ENCODE measurements around the gene SPTA1. TPM values are rescaled to one million over a fixed set of nuclear protein-coding genes. Genes with fewer than 3 reads are reported as not detected.

Gene SPTA1
- total RNA-seq, 4 donors from 2014 or later, result 5.9 TPM; not detected in 3

GRCh38 chr1:158649052-158649451 lies 37.5 kb downstream of the SPTA1 start:
- Histone ChIP-seq H3K4me1 (no peaks in the 10 kb centered on the region), H3K9me3 (no peaks in the 10 kb centered on the region), H3K36me3 (no peaks in the 10 kb centered on the region), H3K27me3 (no peaks in the 10 kb centered on the region), H3K4me3 (no peak overlapping the region), H3K27ac (no peak overlapping the region)
- no peak for DNase-seq
- TF ChIP-seq POLR2A (IDR thresholded peaks at IDR 0.05) (no peak), CTCF (IDR thresholded peaks at IDR 0.05) (no peak)
- intact Hi-C loops (cut with DNase I; ENCODE audit: low total_unique reads), result no loop called here

GRCh38 chr1:158646465-158646864 lies 40.0 kb downstream of the SPTA1 start:
- TF ChIP-seq CTCF (IDR thresholded peaks at IDR 0.05) (no peak), POLR2A (IDR thresholded peaks at IDR 0.05) (no peak)
- intact Hi-C loops (cut with DNase I; ENCODE audit: low total_unique reads), result no loop called here
- Histone ChIP-seq H3K4me3 (no peak overlapping the region), H3K27me3 (no peaks in the 10 kb centered on the region), H3K4me1 (no peaks in the 10 kb centered on the region), H3K27ac (no peak overlapping the region), H3K36me3 (no peaks in the 10 kb centered on the region), H3K9me3 (no peaks in the 10 kb centered on the region)
- no peak for DNase-seq

GRCh38 chr1:158644449-158644848 lies 42.1 kb downstream of the SPTA1 start:
- H3K27ac ChIP-seq, result no peak overlapping the region
- no peaks in the 10 kb centered on the region for H3K4me1 ChIP-seq
- DNase-seq, result no peak
- no peaks in the 10 kb centered on the region for H3K9me3 ChIP-seq
- no peaks in the 10 kb centered on the region for H3K36me3 ChIP-seq
- no peaks in the 10 kb centered on the region for H3K27me3 ChIP-seq
- intact Hi-C loops (cut with DNase I; ENCODE audit: low total_unique reads), result no loop called here
- TF ChIP-seq POLR2A (IDR thresholded peaks at IDR 0.05) (no peak), CTCF (IDR thresholded peaks at IDR 0.05) (no peak)
- no peak overlapping the region for H3K4me3 ChIP-seq

- H3K9me3 ChIP-seq, result no peaks in the 10 kb centered on the region
- no peak overlapping the region for H3K27ac ChIP-seq
- no peak for TF ChIP-seq CTCF (IDR thresholded peaks at IDR 0.05)
- TF ChIP-seq POLR2A (IDR thresholded peaks at IDR 0.05), result no peak
- no peak for DNase-seq
- H3K27me3 ChIP-seq, result no peaks in the 10 kb centered on the region
- no peaks in the 10 kb centered on the region for H3K36me3 ChIP-seq
- intact Hi-C loops (cut with DNase I; ENCODE audit: low total_unique reads), result no loop called here
- no peak overlapping the region for H3K4me3 ChIP-seq
- no peaks in the 10 kb centered on the region for H3K4me1 ChIP-seq
Observed at GRCh38 chr1:158638904-158639303, 47.6 kb downstream of the SPTA1 start.

- H3K9me3 ChIP-seq, result no peaks in the 10 kb centered on the region
- TF ChIP-seq POLR2A (IDR thresholded peaks at IDR 0.05) (no peak), CTCF (IDR thresholded peaks at IDR 0.05) (no peak)
- intact Hi-C loops (cut with DNase I; ENCODE audit: low total_unique reads), result no loop called here
- no peak overlapping the region for H3K4me3 ChIP-seq
- H3K27me3 ChIP-seq, result no peaks in the 10 kb centered on the region
- no peaks in the 10 kb centered on the region for H3K36me3 ChIP-seq
- DNase-seq, result no peak
- no peaks in the 10 kb centered on the region for H3K4me1 ChIP-seq
- no peak overlapping the region for H3K27ac ChIP-seq
Observed at GRCh38 chr1:158638146-158638545, 48.4 kb downstream of the SPTA1 start.

Data from uterus (tissue), 4 donors.